ENCODE measurements around the gene TRIB2. TPM values are rescaled to one million over a fixed set of nuclear protein-coding genes. Genes with fewer than 3 reads are reported as not detected.

Gene TRIB2
- total and polyA plus RNA-seq, 2 of the 4 experiments (the other 2 are of a cell fraction) = 12.0 to 12.7 TPM

DNA sequence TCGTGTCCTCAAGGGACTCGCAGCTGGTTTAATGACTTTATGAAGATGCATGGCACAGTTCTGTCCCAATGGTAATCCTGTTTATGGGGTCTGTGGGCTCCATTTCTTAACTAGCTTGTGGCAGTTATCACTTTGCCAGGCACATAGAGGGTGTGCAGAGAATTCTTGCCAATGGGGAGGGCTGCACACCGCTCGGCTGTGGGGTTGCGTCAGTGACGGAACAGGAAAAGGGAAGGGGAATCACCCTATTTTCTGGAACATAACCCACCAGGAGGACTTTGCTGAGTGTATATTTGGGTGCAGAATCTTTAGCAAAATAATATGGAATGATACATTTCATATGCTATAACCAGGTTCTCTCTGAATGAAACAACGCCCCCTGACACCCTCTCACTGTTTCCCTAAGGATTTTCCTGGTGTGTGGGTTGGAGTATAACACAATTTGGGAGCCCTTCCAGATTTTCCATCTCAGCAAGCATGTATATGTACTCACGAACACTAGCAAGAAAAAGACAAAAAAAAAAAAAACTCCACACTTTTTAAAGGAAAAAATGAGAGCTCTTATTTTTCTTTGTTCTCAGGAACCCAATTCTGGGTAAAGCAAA, 43.9 kb upstream of the TRIB2 start:
- no peak overlapping the region for H2AK5ac ChIP-seq (ENCODE audit: low read depth, low read length)
- POLR2A ChIA-PET (ENCODE audit: unreplicated experiment) = no interaction called here
- H2BK5ac ChIP-seq (ENCODE audit: low read depth, low read length, poor library complexity, severe bottlenecking) = no peak overlapping the region
- H4K8ac ChIP-seq (ENCODE audit: low read depth in 2 of 2, low read length in 2 of 2) = no peak overlapping the region
- H3K4ac ChIP-seq (ENCODE audit: low read depth, low read length) = no peak overlapping the region
- H4K91ac ChIP-seq (ENCODE audit: insufficient read depth, low read depth, low read length) = no peak overlapping the region
- H2BK20ac ChIP-seq (ENCODE audit: low read depth, low read length) = no peak overlapping the region
- in situ Hi-C loops (cut with MboI; ENCODE audit: low sequenced_read_pairs) = no loop called here
- TF ChIP-seq MAZ (IDR thresholded peaks at IDR 0.05; ENCODE audit: borderline replicate concordance, low read depth, low read length) (no peak), RCOR1 (IDR thresholded peaks at IDR 0.05; ENCODE audit: insufficient replicate concordance, low read length) (no peak), CEBPB (IDR thresholded peaks at IDR 0.05; ENCODE audit: low read depth, low read length) (no peak), RAD21 (IDR thresholded peaks at IDR 0.05; ENCODE audit: low read length) (no peak), MAFK (IDR thresholded peaks at IDR 0.05; ENCODE audit: low read depth, low read length) (no peak), NFE2L2 (IDR thresholded peaks at IDR 0.05; ENCODE audit: low read depth, low read length) (no peak), CHD1 (IDR thresholded peaks at IDR 0.05; ENCODE audit: low read depth, low read length) (no peak), FOS (IDR thresholded peaks at IDR 0.05; ENCODE audit: low read depth, low read length) (no peak), RFX5 (IDR thresholded peaks at IDR 0.05; ENCODE audit: low read depth, low read length) (no peak), SMC3 (IDR thresholded peaks at IDR 0.05; ENCODE audit: low read depth, low read length) (no peak), POLR2A (IDR thresholded peaks at IDR 0.05; ENCODE audit: low read depth, low read length) (no peak), MXI1 (IDR thresholded peaks at IDR 0.05; ENCODE audit: borderline replicate concordance, low read depth, low read length) (no peak), BHLHE40 (IDR thresholded peaks at IDR 0.05; ENCODE audit: low read depth, low read length) (no peak)
- TF ChIP-seq, protein P1, sequence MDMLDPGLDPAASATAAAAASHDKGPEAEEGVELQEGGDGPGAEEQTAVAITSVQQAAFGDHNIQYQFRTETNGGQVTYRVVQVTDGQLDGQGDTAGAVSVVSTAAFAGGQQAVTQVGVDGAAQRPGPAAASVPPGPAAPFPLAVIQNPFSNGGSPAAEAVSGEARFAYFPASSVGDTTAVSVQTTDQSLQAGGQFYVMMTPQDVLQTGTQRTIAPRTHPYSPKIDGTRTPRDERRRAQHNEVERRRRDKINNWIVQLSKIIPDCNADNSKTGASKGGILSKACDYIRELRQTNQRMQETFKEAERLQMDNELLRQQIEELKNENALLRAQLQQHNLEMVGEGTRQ (IDR thresholded peaks at IDR 0.05; ENCODE audit: low read depth, low read length) = no peak
- TF ChIP-seq, protein P2, sequence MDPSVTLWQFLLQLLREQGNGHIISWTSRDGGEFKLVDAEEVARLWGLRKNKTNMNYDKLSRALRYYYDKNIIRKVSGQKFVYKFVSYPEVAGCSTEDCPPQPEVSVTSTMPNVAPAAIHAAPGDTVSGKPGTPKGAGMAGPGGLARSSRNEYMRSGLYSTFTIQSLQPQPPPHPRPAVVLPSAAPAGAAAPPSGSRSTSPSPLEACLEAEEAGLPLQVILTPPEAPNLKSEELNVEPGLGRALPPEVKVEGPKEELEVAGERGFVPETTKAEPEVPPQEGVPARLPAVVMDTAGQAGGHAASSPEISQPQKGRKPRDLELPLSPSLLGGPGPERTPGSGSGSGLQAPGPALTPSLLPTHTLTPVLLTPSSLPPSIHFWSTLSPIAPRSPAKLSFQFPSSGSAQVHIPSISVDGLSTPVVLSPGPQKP (IDR thresholded peaks at IDR 0.05; ENCODE audit: borderline replicate concordance, low read depth, low read length) = no peak
- TF ChIP-seq, protein P3, sequence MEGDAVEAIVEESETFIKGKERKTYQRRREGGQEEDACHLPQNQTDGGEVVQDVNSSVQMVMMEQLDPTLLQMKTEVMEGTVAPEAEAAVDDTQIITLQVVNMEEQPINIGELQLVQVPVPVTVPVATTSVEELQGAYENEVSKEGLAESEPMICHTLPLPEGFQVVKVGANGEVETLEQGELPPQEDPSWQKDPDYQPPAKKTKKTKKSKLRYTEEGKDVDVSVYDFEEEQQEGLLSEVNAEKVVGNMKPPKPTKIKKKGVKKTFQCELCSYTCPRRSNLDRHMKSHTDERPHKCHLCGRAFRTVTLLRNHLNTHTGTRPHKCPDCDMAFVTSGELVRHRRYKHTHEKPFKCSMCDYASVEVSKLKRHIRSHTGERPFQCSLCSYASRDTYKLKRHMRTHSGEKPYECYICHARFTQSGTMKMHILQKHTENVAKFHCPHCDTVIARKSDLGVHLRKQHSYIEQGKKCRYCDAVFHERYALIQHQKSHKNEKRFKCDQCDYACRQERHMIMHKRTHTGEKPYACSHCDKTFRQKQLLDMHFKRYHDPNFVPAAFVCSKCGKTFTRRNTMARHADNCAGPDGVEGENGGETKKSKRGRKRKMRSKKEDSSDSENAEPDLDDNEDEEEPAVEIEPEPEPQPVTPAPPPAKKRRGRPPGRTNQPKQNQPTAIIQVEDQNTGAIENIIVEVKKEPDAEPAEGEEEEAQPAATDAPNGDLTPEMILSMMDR (conservative IDR thresholded peaks at IDR 0.05; ENCODE audit: low read depth, low read length) = no peak
- H2AK9ac ChIP-seq (replicated peaks; ENCODE audit: low read depth, low read length, poor library complexity) = no peak overlapping the region
- CTCF ChIA-PET = no interaction called here
- no peaks in the 10 kb centered on the region for H3K9me3 ChIP-seq (ENCODE audit: control insufficient read depth, insufficient read depth, low read length)
- no peaks in the 10 kb centered on the region for H3K9me1 ChIP-seq (ENCODE audit: insufficient read depth, low read length)
- H3K9ac ChIP-seq (ENCODE audit: low read depth, low read length) = no peak overlapping the region; the same call in 1 of the 2 replicates
- BruUV-seq (replicated peaks) = no TSS peak
- 0 out of 2 replicates have a peak, but pooled peaks cover 1% of the 10 kb centered on the region for H3K4me1 ChIP-seq (ENCODE audit: control insufficient read depth, insufficient read depth, low read length)
- no peak overlapping the region for H3K14ac ChIP-seq (replicated peaks; ENCODE audit: low read depth, low read length)
- H2AFZ ChIP-seq (replicated peaks; ENCODE audit: low read length, poor library complexity) = no peak overlapping the region
- intact Hi-C loops (cut with micrococcal nuclease) = no loop called here
- H3K79me1 ChIP-seq (ENCODE audit: low read depth in 1 of 2, low read length in 2 of 2) = no peaks in the 10 kb centered on the region
- H3K4me3 ChIP-seq (ENCODE audit: insufficient read depth, low read depth, low read length) = no peak overlapping the region
- no peak overlapping the region for H2BK120ac ChIP-seq (ENCODE audit: low read depth, low read length)
- no peak overlapping the region for H4K5ac ChIP-seq (ENCODE audit: low read depth, low read length)
- H3K56ac ChIP-seq (ENCODE audit: extremely low read depth, insufficient read depth, low read length) = no peak overlapping the region
- no peak overlapping the region for H3K4me2 ChIP-seq (ENCODE audit: low read depth, low read length)
- no peaks in the 10 kb centered on the region for H3K36me3 ChIP-seq (ENCODE audit: control insufficient read depth, insufficient read depth, low read length)
- DNase-seq (no peak), ATAC-seq (ENCODE audit: low read depth) (no peak)
- dilution Hi-C loops (cut with HindIII; ENCODE audit: low sequenced_read_pairs, unreplicated experiment) = no loop called here
- WGBS, 2 experiments (ENCODE audit: extremely low coverage in 2 of 2, insufficient read length in 1 of 2) = no CpG with 5 or more reads among the region's 8 CpGs
- H3K27me3 ChIP-seq (ENCODE audit: control insufficient read depth, insufficient read depth, low read length) = no peaks in the 10 kb centered on the region
- no peak overlapping the region for H3K23ac ChIP-seq (ENCODE audit: low read depth, low read length)
- no peaks in the 10 kb centered on the region for H4K20me1 ChIP-seq (ENCODE audit: insufficient read depth, low read length)
- H3K18ac ChIP-seq (ENCODE audit: low read depth, low read length) = no peak overlapping the region
- H2BK15ac ChIP-seq (ENCODE audit: low read depth, low read length) = no peak overlapping the region
- no peak overlapping the region for H3K27ac ChIP-seq (ENCODE audit: insufficient read depth, low read length)
